Measurements from ENCODE around the gene AUTS2. TPM values are rescaled to one million over a fixed set of nuclear protein-coding genes. Genes with fewer than 3 reads are reported as not detected.

AUTS2 gene
- total and polyA plus RNA-seq, 2 donors (not counting 1 experiment from before 2014, with no cell fraction given), result 0.60 to 9.1 TPM

DNA sequence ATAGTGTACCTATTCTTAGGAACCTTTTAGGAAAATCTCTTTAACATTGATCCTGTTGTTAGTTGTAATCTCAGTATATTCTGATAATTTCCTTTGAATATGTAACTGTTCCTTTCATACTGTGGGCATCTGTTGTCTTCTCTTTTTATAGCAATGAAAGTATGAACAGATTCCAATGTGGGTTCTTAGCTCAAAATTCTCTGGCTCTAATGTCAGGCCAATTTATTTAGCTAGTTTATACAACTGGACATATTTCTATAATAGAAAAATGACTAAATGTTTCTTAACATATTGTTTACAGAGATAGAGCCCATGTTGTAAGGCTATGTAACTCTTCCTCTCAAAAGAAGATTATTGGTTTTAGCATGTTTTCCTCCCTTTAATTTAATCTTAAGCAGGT lies 363.2 kb downstream of the AUTS2 start:
- no peaks in the 10 kb centered on the region for H3K27me3 ChIP-seq (ENCODE audit: control insufficient read depth, insufficient read depth, low read length)
- no peaks in the 10 kb centered on the region for H3K36me3 ChIP-seq (ENCODE audit: control insufficient read depth, insufficient read depth, low read length)
- H3K4me1 ChIP-seq (ENCODE audit: control insufficient read depth, extremely low read depth, insufficient read depth, low read length), result no peaks in the 10 kb centered on the region
- H3K9me3 ChIP-seq (ENCODE audit: control insufficient read depth, insufficient read depth, low read depth, low read length), result no peaks in the 10 kb centered on the region
- peak in 1 of 2 donors; percentile 11 for DNase-seq (ENCODE audit: low read depth in 2 of 2)
- H3K4me3 ChIP-seq (replicated peaks in 1 of 4; ENCODE audit: control extremely low read depth in 1 of 4, insufficient read depth in 1 of 4, low read depth in 3 of 4, low read length in 4 of 4), result no peak overlapping the region
- H3K4me2 ChIP-seq (ENCODE audit: extremely low read depth, insufficient read depth, low read length), result no peak overlapping the region
- H3K27ac ChIP-seq (ENCODE audit: insufficient read depth, low read length), result no peak overlapping the region
- no peak overlapping the region for H2AFZ ChIP-seq (ENCODE audit: low read length)
- no peak overlapping the region for H3K9ac ChIP-seq (ENCODE audit: insufficient read depth, low read length)
- H3K79me2 ChIP-seq (ENCODE audit: control insufficient read depth, insufficient read depth, low read length), result no peaks in the 10 kb centered on the region
- TF ChIP-seq EZH2 (IDR thresholded peaks at IDR 0.05; ENCODE audit: low read length, missing control alignments), result no peak
- H4K20me1 ChIP-seq (ENCODE audit: control insufficient read depth, extremely low read depth, insufficient read depth, low read length), result no peaks in the 10 kb centered on the region

DNA sequence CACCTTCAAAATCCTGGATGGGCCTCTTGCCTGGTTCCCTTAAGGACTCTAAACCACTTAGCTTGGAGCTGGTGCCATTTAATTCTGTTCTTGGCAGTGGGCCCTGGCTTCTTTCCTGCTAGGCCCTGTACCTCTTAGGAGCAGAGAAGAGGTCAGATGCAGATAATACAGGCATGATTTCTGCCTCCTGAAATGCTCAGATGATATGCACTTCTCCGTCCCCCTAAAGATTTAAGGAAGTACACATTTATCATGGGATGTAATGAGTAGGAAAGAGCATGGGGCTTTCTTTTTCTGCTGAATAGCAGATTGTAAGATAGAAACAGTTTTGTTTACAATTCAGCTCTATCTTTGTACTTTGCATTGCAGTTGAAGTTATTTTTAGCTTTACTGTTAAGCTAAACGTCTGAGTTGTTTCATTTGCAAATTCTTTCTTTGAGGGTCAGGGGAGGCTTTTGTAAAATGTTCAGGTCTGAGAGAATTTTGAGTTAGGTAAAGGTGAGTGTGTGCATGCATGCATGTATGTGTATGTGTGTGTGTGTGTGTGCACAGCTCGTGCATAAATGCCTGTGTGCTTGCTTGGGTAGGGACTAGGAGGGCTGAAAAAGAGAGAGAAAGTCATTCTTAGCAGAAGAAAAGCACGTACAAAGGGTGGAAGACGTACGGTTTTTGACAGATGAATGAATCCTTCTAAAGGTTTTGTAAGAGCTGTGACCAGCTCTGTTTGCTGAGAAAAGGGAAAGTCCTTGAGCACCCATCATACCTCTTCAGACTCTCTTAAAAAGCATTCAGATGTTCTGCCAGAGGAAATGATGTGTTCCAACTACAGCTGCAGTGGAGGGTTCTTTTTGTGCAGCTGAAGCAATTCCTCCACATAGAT lies 364.2 kb downstream of the AUTS2 start:
- DNase-seq (ENCODE audit: low read depth in 2 of 2), result peak; percentile 22 to 33
- H3K9me3 ChIP-seq (ENCODE audit: control insufficient read depth, insufficient read depth, low read depth, low read length), result no peaks in the 10 kb centered on the region
- no peaks in the 10 kb centered on the region for H3K27me3 ChIP-seq (ENCODE audit: control insufficient read depth, insufficient read depth, low read length)
- no peaks in the 10 kb centered on the region for H3K36me3 ChIP-seq (ENCODE audit: control insufficient read depth, insufficient read depth, low read length)
- TF ChIP-seq, protein P1, sequence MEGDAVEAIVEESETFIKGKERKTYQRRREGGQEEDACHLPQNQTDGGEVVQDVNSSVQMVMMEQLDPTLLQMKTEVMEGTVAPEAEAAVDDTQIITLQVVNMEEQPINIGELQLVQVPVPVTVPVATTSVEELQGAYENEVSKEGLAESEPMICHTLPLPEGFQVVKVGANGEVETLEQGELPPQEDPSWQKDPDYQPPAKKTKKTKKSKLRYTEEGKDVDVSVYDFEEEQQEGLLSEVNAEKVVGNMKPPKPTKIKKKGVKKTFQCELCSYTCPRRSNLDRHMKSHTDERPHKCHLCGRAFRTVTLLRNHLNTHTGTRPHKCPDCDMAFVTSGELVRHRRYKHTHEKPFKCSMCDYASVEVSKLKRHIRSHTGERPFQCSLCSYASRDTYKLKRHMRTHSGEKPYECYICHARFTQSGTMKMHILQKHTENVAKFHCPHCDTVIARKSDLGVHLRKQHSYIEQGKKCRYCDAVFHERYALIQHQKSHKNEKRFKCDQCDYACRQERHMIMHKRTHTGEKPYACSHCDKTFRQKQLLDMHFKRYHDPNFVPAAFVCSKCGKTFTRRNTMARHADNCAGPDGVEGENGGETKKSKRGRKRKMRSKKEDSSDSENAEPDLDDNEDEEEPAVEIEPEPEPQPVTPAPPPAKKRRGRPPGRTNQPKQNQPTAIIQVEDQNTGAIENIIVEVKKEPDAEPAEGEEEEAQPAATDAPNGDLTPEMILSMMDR (conservative IDR thresholded peaks at IDR 0.05 in 1 of 2, IDR thresholded peaks at IDR 0.05 in 1 of 2; ENCODE audit: low read depth in 1 of 2, low read length in 2 of 2), result no peak
- TF ChIP-seq EZH2 (IDR thresholded peaks at IDR 0.05; ENCODE audit: low read length, missing control alignments), result no peak
- H3K4me2 ChIP-seq (ENCODE audit: extremely low read depth, insufficient read depth, low read length), result peak overlapping the region; percentile 32
- no peaks in the 10 kb centered on the region for H3K4me1 ChIP-seq (ENCODE audit: control insufficient read depth, extremely low read depth, insufficient read depth, low read length)
- H2AFZ ChIP-seq (ENCODE audit: low read length), result no peak overlapping the region
- no peak overlapping the region for H3K27ac ChIP-seq (ENCODE audit: insufficient read depth, low read length)
- H3K79me2 ChIP-seq (ENCODE audit: control insufficient read depth, insufficient read depth, low read length), result no peaks in the 10 kb centered on the region
- no peak overlapping the region for H3K9ac ChIP-seq (ENCODE audit: insufficient read depth, low read length)
- H3K4me3 ChIP-seq (replicated peaks in 1 of 4; ENCODE audit: control extremely low read depth in 1 of 4, insufficient read depth in 1 of 4, low read depth in 3 of 4, low read length in 4 of 4), result no peak overlapping the region
- H4K20me1 ChIP-seq (ENCODE audit: control insufficient read depth, extremely low read depth, insufficient read depth, low read length), result no peaks in the 10 kb centered on the region

DNA sequence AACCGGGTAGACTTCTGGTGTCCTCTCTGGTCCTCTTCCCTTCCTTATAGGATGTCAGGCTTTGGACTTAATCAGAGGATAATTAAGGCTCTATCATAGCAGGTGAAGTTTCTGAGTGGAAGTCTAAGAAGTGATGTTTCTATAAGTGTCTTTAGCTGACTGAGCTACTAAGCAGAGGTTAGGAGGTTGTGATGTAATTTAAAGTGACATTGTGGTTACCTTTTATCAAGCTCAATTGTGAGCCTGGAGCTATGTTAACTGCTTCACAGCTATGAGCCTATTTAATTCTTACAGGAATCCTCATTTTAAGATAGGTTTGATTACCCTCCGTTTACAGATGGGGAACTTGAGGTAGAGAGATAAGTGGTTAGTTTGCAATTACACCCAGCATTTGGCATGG lies 365.1 kb downstream of the AUTS2 start:
- no peak for DNase-seq (ENCODE audit: low read depth in 2 of 2)
- Histone ChIP-seq H4K20me1 (ENCODE audit: control insufficient read depth, extremely low read depth, insufficient read depth, low read length) (no peaks in the 10 kb centered on the region), H3K9me3 (ENCODE audit: control insufficient read depth, insufficient read depth, low read depth, low read length) (no peaks in the 10 kb centered on the region), H2AFZ (ENCODE audit: low read length) (no peak overlapping the region), H3K4me3 (replicated peaks in 1 of 4; ENCODE audit: control extremely low read depth in 1 of 4, insufficient read depth in 1 of 4, low read depth in 3 of 4, low read length in 4 of 4) (no peak overlapping the region), H3K4me2 (ENCODE audit: extremely low read depth, insufficient read depth, low read length) (no peak overlapping the region), H3K36me3 (ENCODE audit: control insufficient read depth, insufficient read depth, low read length) (no peaks in the 10 kb centered on the region), H3K27ac (ENCODE audit: insufficient read depth, low read length) (no peak overlapping the region), H3K9ac (ENCODE audit: insufficient read depth, low read length) (no peak overlapping the region), H3K79me2 (ENCODE audit: control insufficient read depth, insufficient read depth, low read length) (no peaks in the 10 kb centered on the region), H3K4me1 (ENCODE audit: control insufficient read depth, extremely low read depth, insufficient read depth, low read length) (no peaks in the 10 kb centered on the region), H3K27me3 (ENCODE audit: control insufficient read depth, insufficient read depth, low read length) (no peaks in the 10 kb centered on the region)
- TF ChIP-seq EZH2 (IDR thresholded peaks at IDR 0.05; ENCODE audit: low read length, missing control alignments), result no peak
- TF ChIP-seq, protein P1 (conservative IDR thresholded peaks at IDR 0.05 in 1 of 2, IDR thresholded peaks at IDR 0.05 in 1 of 2; ENCODE audit: low read depth in 1 of 2, low read length in 2 of 2), result no peak
